ENCODE data around the gene THOC6. TPM values are rescaled to one million over a fixed set of nuclear protein-coding genes. Genes with fewer than 3 reads are reported as not detected.

THOC6 gene
- polyA plus RNA-seq, 2 of the 4 experiments (the other 2 are of a cell fraction), result 32.5 to 53.2 TPM

DNA sequence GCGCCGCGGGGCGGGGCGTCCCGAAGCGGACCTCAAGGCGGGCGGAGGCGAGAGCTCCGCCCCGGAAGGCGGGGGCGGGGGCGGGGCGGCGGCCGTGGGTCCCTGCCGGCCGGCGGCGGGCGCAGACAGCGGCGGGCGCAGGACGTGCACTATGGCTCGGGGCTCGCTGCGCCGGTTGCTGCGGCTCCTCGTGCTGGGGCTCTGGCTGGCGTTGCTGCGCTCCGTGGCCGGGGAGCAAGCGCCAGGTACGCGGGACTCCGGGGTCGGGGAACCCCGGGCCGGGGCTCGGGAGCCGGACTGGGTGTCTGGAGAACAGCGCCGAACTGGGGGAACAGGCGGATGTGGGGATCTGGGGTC is 3.6 kb upstream of the THOC6 start, which contains the start of gene TNFRSF12A (continued):
- TF ChIP-seq HMGXB4 (CRISPR knock-in tag; IDR thresholded peaks at IDR 0.05; ENCODE audit: borderline replicate concordance) (no peak), ATOH8 (CRISPR knock-in tag; IDR thresholded peaks at IDR 0.05; ENCODE audit: low read depth) (no peak), BCL3 (IDR thresholded peaks at IDR 0.05) (peak; percentile 94), HOXA7 (CRISPR knock-in tag; IDR thresholded peaks at IDR 0.05) (no peak), ESRRA (IDR thresholded peaks at IDR 0.05; ENCODE audit: borderline replicate concordance, low read length) (no peak), POLR2A (IDR thresholded peaks at IDR 0.05; ENCODE audit: low read length) (peak; percentile 93), NPAS2 (CRISPR knock-in tag; IDR thresholded peaks at IDR 0.05; ENCODE audit: borderline replicate concordance) (no peak), ZNF302 (CRISPR knock-in tag; IDR thresholded peaks at IDR 0.05) (no peak), KDM5A (IDR thresholded peaks at IDR 0.05) (no peak)

GRCh38 chr16:3020604-3021448 is 3.0 kb upstream of the THOC6 start:
- peaks cover 24% of the 10 kb centered on the region for H3K4me1 ChIP-seq
- ATAC-seq (peak; percentile 9 to 46), FAIRE-seq (no peak), DNase-seq (ENCODE audit: low read depth in 1 of 2, low spot score in 1 of 2) (peak; percentile 81 to 93)
- peak overlapping the region; percentile 93 for H3K4me3 ChIP-seq
- 0% methylated on average over 16 of the region's 57 CpGs for WGBS (ENCODE audit: missing lambda C conversion rate)
- CTCF ChIA-PET, result interaction anchor here (0.8 to 6.6 kb wide), 12 partner anchors 9 to 182 kb away, joined by 3 to 112 read pairs (median 4); no protein-coding TSS in a partner anchor
- POLR2A ChIA-PET, result interaction anchor here (0.6 to 6.2 kb wide), 19 partner anchors 8 to 1561 kb away, joined by 3 to 107 read pairs (median 5); partner anchors contain the start of genes PAQR4 and PKMYT1
- H3K27ac ChIP-seq, result peak overlapping the region; percentile 98 to 100
- peak overlapping the region; percentile 89 for H3K4me2 ChIP-seq
- H3K9me3 ChIP-seq, result no peaks in the 10 kb centered on the region
- peak; percentile 80 for TF ChIP-seq PBX3 (IDR thresholded peaks at IDR 0.05)
- no peak for TF ChIP-seq HOXB13 (CRISPR knock-in tag; IDR thresholded peaks at IDR 0.05; ENCODE audit: low read depth)
- no peak; the same call in none of the 2 replicates for TF ChIP-seq POLR2A (IDR thresholded peaks at IDR 0.05; ENCODE audit: low read length)
- no peak for TF ChIP-seq CBX8 (IDR thresholded peaks at IDR 0.05)
- TF ChIP-seq ATOH8 (CRISPR knock-in tag; IDR thresholded peaks at IDR 0.05; ENCODE audit: low read depth), result peak; percentile 70; the same call in 1 of the 2 replicates
- no peak for TF ChIP-seq KDM5A (IDR thresholded peaks at IDR 0.05)
- TF ChIP-seq FOXS1 (CRISPR knock-in tag; IDR thresholded peaks at IDR 0.05), result no peak
- peak; percentile 98 for TF ChIP-seq FOSL2 (IDR thresholded peaks at IDR 0.05)
- peak; percentile 99 for TF ChIP-seq FOSL2 (CRISPR knock-in tag; IDR thresholded peaks at IDR 0.05)
- TF ChIP-seq CBX2 (IDR thresholded peaks at IDR 0.05; ENCODE audit: borderline replicate concordance, low read depth), result no peak
- TF ChIP-seq, protein P1, sequence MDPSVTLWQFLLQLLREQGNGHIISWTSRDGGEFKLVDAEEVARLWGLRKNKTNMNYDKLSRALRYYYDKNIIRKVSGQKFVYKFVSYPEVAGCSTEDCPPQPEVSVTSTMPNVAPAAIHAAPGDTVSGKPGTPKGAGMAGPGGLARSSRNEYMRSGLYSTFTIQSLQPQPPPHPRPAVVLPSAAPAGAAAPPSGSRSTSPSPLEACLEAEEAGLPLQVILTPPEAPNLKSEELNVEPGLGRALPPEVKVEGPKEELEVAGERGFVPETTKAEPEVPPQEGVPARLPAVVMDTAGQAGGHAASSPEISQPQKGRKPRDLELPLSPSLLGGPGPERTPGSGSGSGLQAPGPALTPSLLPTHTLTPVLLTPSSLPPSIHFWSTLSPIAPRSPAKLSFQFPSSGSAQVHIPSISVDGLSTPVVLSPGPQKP (IDR thresholded peaks at IDR 0.05; ENCODE audit: low read depth, low read length), result no peak
- no peak for TF ChIP-seq CHD2 (IDR thresholded peaks at IDR 0.05; ENCODE audit: low read length, partially characterized antibody)
- TF ChIP-seq GATA3 (IDR thresholded peaks at IDR 0.05; ENCODE audit: borderline replicate concordance), result peak; percentile 87
- TF ChIP-seq MAFK (IDR thresholded peaks at IDR 0.05; ENCODE audit: partially characterized antibody), result no peak
- peak; percentile 63 for TF ChIP-seq RARB (CRISPR knock-in tag; IDR thresholded peaks at IDR 0.05)
- TF ChIP-seq EP300 (IDR thresholded peaks at IDR 0.05), result peak; percentile 60 to 80; a peak in 3 of 5 replicates
- peak; percentile 79 for TF ChIP-seq E2F6 (IDR thresholded peaks at IDR 0.05; ENCODE audit: borderline replicate concordance, low read depth)
- no peak for TF ChIP-seq SREBF2 (IDR thresholded peaks at IDR 0.05)
- TF ChIP-seq JUN (IDR thresholded peaks at IDR 0.05), result peak; percentile 88 to 90; a peak in 4 of 5 replicates
- TF ChIP-seq, protein P2, sequence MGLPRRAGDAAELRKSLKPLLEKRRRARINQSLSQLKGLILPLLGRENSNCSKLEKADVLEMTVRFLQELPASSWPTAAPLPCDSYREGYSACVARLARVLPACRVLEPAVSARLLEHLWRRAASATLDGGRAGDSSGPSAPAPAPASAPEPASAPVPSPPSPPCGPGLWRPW (IDR thresholded peaks at IDR 0.05), result no peak
- TF ChIP-seq CTCF (IDR thresholded peaks at IDR 0.05), result no peak
- no peak for TF ChIP-seq ZNF302 (CRISPR knock-in tag; IDR thresholded peaks at IDR 0.05)
